GM21390 (cell line): ENCODE results near the gene PRKACA.

Experiments used
- ATAC-seq: cut with Tn5 transposase; IDR thresholded peaks from one replicate; pipeline ENCODE4 v1.9.1; 2021; ENCODE audit not compliant: unreplicated experiment

PRKACA gene

GRCh38 chr19:14118165-14119051 is 846 bp upstream of the PRKACA start:
- no peak for ATAC-seq

GRCh38 chr19:14116918-14117578 is 514 bp downstream of the PRKACA start:
- no peak for ATAC-seq

- no peak for ATAC-seq
Observed at GRCh38 chr19:14116525-14116917, 1.0 kb downstream of the PRKACA start.

GRCh38 chr19:14115756-14116155 is 1.8 kb downstream of the PRKACA start:
- no peak for ATAC-seq

GRCh38 chr19:14114854-14115253 is 2.7 kb downstream of the PRKACA start:
- no peak for ATAC-seq

- no peak for ATAC-seq
Observed at GRCh38 chr19:14114439-14114838, 3.1 kb downstream of the PRKACA start.

- no peak for ATAC-seq
Observed at GRCh38 chr19:14113762-14114414, 3.7 kb downstream of the PRKACA start.

- ATAC-seq, result no peak
Observed at GRCh38 chr19:14112809-14113385, 4.7 kb downstream of the PRKACA start.

- no peak for ATAC-seq
Observed at GRCh38 chr19:14112051-14112808, 5.3 kb downstream of the PRKACA start.

GRCh38 chr19:14111486-14111885 is 6.1 kb downstream of the PRKACA start:
- ATAC-seq, result no peak

GRCh38 chr19:14110650-14111049 is 6.9 kb downstream of the PRKACA start:
- no peak for ATAC-seq

GRCh38 chr19:14107581-14108461 is 9.7 kb downstream of the PRKACA start:
- no peak for ATAC-seq

- ATAC-seq, result no peak
Observed at GRCh38 chr19:14106840-14107239, 10.7 kb downstream of the PRKACA start.

- ATAC-seq, result no peak
Observed at GRCh38 chr19:14105680-14106079, 11.9 kb downstream of the PRKACA start.

GRCh38 chr19:14103310-14103709 is 14.3 kb downstream of the PRKACA start:
- no peak for ATAC-seq

GRCh38 chr19:14102756-14103155 is 14.8 kb downstream of the PRKACA start:
- no peak for ATAC-seq

- no peak for ATAC-seq
Observed at GRCh38 chr19:14102102-14102696, 15.4 kb downstream of the PRKACA start.

GRCh38 chr19:14101003-14101545 is 16.5 kb downstream of the PRKACA start:
- ATAC-seq, result no peak

- ATAC-seq, result no peak
Observed at GRCh38 chr19:14097532-14098151, 19.9 kb downstream of the PRKACA start.
